ENCODE measurements around the gene LYSMD3.

The LYSMD3 gene

DNA sequence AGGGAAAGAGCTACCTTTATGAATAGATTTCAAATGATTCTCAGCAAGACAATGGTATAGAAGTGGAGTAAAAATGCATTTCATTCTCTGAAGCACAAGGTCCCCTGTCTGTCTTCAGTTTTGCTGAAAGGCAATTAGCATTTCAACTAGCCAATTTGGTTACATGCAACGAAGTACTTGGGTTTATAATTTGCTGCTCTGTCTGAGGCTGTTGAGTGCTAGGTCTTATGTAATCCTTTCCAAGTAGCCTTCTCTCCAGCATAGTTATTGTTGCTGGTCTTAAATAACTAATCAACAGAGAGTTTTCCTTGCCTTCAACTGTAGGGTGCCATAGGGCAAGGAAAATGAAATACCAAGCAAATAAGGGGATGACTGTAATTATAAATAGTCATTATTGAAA, 33.7 kb upstream of the LYSMD3 start:
- no peak for TF ChIP-seq ZFX (IDR thresholded peaks at IDR 0.05; ENCODE audit: borderline replicate concordance)
- TF ChIP-seq, protein P1, sequence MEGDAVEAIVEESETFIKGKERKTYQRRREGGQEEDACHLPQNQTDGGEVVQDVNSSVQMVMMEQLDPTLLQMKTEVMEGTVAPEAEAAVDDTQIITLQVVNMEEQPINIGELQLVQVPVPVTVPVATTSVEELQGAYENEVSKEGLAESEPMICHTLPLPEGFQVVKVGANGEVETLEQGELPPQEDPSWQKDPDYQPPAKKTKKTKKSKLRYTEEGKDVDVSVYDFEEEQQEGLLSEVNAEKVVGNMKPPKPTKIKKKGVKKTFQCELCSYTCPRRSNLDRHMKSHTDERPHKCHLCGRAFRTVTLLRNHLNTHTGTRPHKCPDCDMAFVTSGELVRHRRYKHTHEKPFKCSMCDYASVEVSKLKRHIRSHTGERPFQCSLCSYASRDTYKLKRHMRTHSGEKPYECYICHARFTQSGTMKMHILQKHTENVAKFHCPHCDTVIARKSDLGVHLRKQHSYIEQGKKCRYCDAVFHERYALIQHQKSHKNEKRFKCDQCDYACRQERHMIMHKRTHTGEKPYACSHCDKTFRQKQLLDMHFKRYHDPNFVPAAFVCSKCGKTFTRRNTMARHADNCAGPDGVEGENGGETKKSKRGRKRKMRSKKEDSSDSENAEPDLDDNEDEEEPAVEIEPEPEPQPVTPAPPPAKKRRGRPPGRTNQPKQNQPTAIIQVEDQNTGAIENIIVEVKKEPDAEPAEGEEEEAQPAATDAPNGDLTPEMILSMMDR (IDR thresholded peaks at IDR 0.05): no peak
- H3K27ac ChIP-seq: no peak overlapping the region

DNA sequence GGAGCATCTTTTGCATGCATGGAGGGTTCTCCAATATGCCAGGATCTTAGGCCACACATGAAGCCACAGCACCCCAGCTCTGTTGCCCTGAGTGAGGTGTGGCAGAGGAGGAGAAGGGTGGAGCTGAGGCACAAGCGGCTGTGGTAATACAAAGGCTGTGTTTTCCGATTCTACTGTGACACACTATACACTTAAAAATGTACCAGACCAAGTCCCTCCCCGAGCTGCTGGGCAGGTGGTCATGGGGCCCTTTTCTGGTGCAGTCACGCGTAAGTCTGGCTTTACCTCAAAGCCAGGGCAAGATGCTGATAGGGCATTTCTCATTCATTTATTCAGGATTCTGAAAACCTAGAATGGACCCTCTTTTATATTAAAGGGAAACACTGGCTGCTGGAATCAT, 33.0 kb upstream of the LYSMD3 start:
- peak overlapping the region; percentile 31; the same call in 1 of the 2 replicates for H3K27ac ChIP-seq
- TF ChIP-seq, protein P1 (IDR thresholded peaks at IDR 0.05): no peak
- no peak for TF ChIP-seq ZFX (IDR thresholded peaks at IDR 0.05; ENCODE audit: borderline replicate concordance)

DNA sequence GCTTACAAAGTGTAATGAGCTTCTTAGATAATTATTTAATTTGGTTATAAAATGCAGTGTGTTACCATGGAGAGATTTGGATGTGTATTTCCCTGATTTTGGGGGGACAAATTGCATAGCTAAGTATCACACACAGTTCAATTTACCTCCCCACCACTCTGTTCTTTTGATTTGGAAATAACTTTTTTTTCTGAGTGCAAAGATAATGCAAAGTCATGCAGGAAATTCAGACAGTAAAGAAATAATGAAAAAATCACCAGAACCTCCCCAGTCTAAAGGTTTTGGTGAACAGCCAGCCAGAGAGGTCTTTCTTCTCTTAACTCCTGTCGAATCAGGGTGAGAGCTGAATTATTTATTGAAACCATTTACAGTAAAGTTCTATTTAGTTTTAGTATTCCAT, 32.4 kb upstream of the LYSMD3 start:
- TF ChIP-seq, protein P1 (IDR thresholded peaks at IDR 0.05): no peak
- no peak for TF ChIP-seq ZFX (IDR thresholded peaks at IDR 0.05; ENCODE audit: borderline replicate concordance)
- peak overlapping the region; percentile 31; the same call in 1 of the 2 replicates for H3K27ac ChIP-seq

DNA sequence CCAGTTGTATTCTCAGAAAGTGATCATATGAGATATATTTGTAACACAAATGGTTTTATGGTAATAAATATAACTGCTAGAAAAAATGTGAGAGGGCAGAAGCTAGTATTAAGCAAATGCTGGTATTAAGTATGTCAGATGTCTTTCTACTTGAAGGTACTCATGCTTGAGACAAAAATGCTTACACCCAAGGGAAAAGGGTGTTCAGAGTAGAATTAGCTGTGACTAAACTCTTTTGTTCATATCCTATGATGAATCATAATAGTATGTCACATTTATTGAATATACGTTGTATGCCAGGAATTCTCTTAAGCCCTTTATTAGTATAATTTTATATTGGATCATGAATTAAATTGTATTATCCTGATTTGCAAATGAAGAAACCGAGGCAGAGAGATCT, 31.4 kb upstream of the LYSMD3 start:
- TF ChIP-seq, protein P1 (IDR thresholded peaks at IDR 0.05): no peak
- TF ChIP-seq ZFX (IDR thresholded peaks at IDR 0.05; ENCODE audit: borderline replicate concordance): no peak
- no peak overlapping the region for H3K27ac ChIP-seq

DNA sequence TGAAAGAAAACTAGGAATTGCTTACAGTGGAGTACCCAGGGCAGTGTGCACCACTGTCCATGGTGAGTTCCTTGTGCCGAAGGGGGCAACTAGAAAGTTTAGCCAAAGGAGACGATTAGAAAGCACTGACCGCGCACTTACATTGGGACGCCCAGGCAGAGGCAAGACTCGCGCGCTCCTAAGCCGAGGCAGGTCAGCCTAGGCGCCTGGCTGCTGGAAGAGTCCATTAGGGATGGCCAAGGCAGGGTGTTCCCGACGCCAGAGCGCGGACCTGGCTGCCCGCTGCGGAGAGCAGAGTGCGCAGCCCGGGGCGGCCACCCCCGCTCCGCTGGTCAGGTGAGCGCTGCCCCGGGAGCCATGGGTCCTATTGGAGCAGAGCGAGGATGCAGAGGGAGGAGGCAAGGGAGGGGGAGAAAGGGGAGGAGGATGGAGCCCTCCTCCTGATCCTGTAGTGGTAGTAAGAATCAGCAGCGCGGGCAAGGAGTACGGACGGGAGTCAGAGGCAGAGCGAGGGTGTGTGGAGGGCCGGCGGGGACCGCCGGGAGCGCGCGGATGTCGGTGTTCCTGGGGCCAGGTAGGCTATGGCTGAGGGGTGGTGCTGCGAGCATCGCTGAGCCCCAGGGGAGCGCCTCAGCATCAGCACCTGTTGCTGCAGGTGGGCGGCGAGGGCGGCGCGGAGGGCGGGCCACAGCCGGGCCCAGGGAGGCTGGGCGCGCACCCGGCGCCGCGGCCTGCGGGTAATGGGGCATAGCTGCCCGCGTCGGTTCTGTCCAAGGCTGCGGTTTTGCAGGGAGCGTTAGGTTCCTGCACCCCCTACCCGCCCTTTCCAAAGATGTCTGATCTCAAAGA, 29.2 kb upstream of the LYSMD3 start, which contains the start of gene ADGRV1:
ADGRV1 (plus strand) TSS at position 454 of the 849 bp plus-strand sequence; CDS start at position 553, 99 bp downstream.
- peak within 1 kb of the TSS; percentile 79 for H3K27ac ChIP-seq
- no peak for TF ChIP-seq ZFX (IDR thresholded peaks at IDR 0.05; ENCODE audit: borderline replicate concordance)
- TF ChIP-seq, protein P1 (IDR thresholded peaks at IDR 0.05): no peak

DNA sequence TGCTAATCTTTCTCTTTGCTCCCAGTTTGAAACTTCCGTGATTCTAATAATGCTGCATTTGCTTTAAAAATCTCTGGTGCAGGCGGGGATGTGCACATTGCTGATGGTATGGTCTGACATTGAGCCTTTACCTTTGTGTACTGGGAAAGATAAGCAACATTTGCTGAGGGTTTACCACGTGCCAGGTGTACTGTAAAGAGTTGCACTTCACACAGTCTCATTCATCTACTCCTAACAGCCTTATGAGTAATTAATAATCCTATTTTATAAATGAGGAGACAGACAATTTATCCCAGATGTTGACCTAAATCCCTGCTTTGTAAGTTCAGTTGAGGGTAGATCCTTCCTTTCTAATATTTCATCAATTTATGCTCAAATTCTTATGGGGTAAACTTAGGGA, 28.5 kb upstream of the LYSMD3 start:
- TF ChIP-seq, protein P1 (IDR thresholded peaks at IDR 0.05): no peak
- no peak for TF ChIP-seq ZFX (IDR thresholded peaks at IDR 0.05; ENCODE audit: borderline replicate concordance)

DNA sequence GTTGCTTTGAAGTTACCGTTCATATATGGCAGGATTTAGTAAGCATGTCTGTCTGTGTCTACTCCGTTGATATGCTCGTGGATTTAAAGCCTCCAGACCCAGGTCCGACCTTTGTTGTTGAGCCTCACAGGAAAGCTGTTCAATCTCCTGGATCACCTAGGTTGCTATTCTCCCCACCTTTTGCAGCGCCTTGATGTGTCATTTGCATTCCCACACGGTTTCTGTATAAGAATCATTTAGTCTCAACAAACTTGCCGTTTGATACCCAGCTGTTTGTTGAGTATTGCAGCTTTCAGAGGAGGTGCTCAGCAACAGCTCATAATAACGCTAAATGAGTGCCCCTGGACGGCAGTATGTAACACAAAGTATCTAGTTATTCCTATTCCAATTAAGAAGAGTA, 28.0 kb upstream of the LYSMD3 start:
- TF ChIP-seq, protein P1 (IDR thresholded peaks at IDR 0.05): no peak
- no peak for TF ChIP-seq ZFX (IDR thresholded peaks at IDR 0.05; ENCODE audit: borderline replicate concordance)

More for the DNA sequence above, 28.5 kb upstream of the LYSMD3 start:
- H3K27ac ChIP-seq: peak overlapping the region; percentile 79

More for the DNA sequence above, 28.0 kb upstream of the LYSMD3 start:
- H3K27ac ChIP-seq: peak overlapping the region; percentile 79; the same call in 1 of the 2 replicates
